Stomach (tissue), 4 donors: ENCODE measurements around the gene XPC.

ENCODE experiments used
- CTCF ChIP-seq, 7 experiments: fragments of 450-650 bp in 4 of 7; fragments of 200-600 bp in 3 of 7; sonication (generic) in 3 of 7; IDR thresholded peaks; one replicate each; pipeline ENCODE4 v1.5.1; 2016 to 2019; ENCODE audit warnings: antibody characterized with exemption in 7 of 7, control low read depth in 2 of 7, mild to moderate bottlenecking in 1 of 7
- EP300 ChIP-seq: sonication (generic); formaldehyde crosslinking; IDR thresholded peaks from one replicate; pipeline ENCODE4 v1.6.1; 2017; ENCODE audit warnings: antibody characterized with exemption
- POLR2A ChIP-seq, 4 donors: fragments of 450-650 bp; IDR thresholded peaks; one replicate each; pipeline ENCODE4 v1.6.1; 2016; ENCODE audit warnings: antibody characterized with exemption in 4 of 4, control low read depth in 2 of 4, mild to moderate bottlenecking in 1 of 4, moderate library complexity in 1 of 4

GRCh38 chr3:14126887-14127505, 51.4 kb downstream of the XPC start:
- TF ChIP-seq CTCF (IDR thresholded peaks at IDR 0.05) (no peak), EP300 (no peak), POLR2A (IDR thresholded peaks at IDR 0.05) (no peak)
